Keratinocyte (primary cell): ENCODE results near the gene TEX22.

ENCODE experiments used
- CTCF ChIP-seq, 3 experiments: IDR thresholded peaks in 1 of 3; conservative IDR thresholded peaks in 1 of 3; optimal IDR thresholded peaks in 1 of 3; 2 replicates in 2 of 3; 3 replicates in 1 of 3; pipeline versions ENCODE3 to v1.5.1; 2011; ENCODE audit warnings: low read length in 3 of 3, mild to moderate bottlenecking in 3 of 3, moderate library complexity in 2 of 3, control low read depth in 1 of 3, inconsistent platforms in 1 of 3; ENCODE audit not compliant: insufficient read depth in 2 of 3; ENCODE audit errors: extremely low read depth in 1 of 3
- EZH2 ChIP-seq: IDR thresholded peaks from one replicate; pipeline ENCODE4 v1.6.1; 2012; ENCODE audit warnings: inconsistent platforms, mild to moderate bottlenecking, low read length, moderate library complexity

- TF ChIP-seq CTCF (optimal IDR thresholded peaks at IDR 0.05 in 1 of 3, IDR thresholded peaks at IDR 0.05 in 1 of 3, conservative IDR thresholded peaks at IDR 0.05 in 1 of 3; ENCODE audit: extremely low read depth in 1 of 3, insufficient read depth in 2 of 3, low read length in 3 of 3) (no peak), EZH2 (no peak)
Measured at GRCh38 chr14:105436402-105436801, 38.1 kb downstream of the TEX22 start.
